H9 (cell line): ENCODE results near the gene TNFRSF19. TPM values are rescaled to one million over a fixed set of nuclear protein-coding genes. Genes with fewer than 3 reads are reported as not detected.

Source experiments
- DNase-seq: peaks from one replicate; pipeline ENCODE4 v3.0.0-alpha.2; 2017
- H2AFZ ChIP-seq: one replicate; pipeline ENCODE4 v1.6.1; 2013; ENCODE audit warnings: mild to moderate bottlenecking, low read length, control low read depth, moderate library complexity
- H2AK5ac ChIP-seq: 2 replicates; pipeline ENCODE4 v1.6.1; 2013; ENCODE audit warnings: low read length, control low read depth, mixed read lengths; ENCODE audit not compliant: insufficient read length
- H2BK120ac ChIP-seq: one replicate; pipeline ENCODE4 v1.6.1; 2013; ENCODE audit warnings: low read depth, mild to moderate bottlenecking, low read length, control low read depth, inconsistent platforms; ENCODE audit not compliant: poor library complexity, severe bottlenecking
- H2BK12ac ChIP-seq: 2 replicates; pipeline ENCODE4 v1.6.1; 2013; ENCODE audit warnings: low read length, control low read depth, mixed read lengths, low read depth; ENCODE audit not compliant: insufficient read length
- H2BK15ac ChIP-seq: 2 replicates; pipeline ENCODE4 v1.6.1; 2013; ENCODE audit warnings: low read depth, low read length, control low read depth
- H2BK20ac ChIP-seq: one replicate; pipeline ENCODE4 v1.6.1; 2013; ENCODE audit warnings: low read depth, mild to moderate bottlenecking, low read length, control low read depth, inconsistent platforms; ENCODE audit not compliant: poor library complexity, severe bottlenecking
- H2BK5ac ChIP-seq: 2 replicates; pipeline ENCODE4 v1.6.1; 2013; ENCODE audit warnings: low read length, control low read depth, mixed read lengths; ENCODE audit not compliant: insufficient read length
- H3K14ac ChIP-seq: 2 replicates; pipeline ENCODE4 v1.6.1; 2013; ENCODE audit warnings: low read length, control low read depth; ENCODE audit not compliant: insufficient read depth
- H3K18ac ChIP-seq: 2 replicates; pipeline ENCODE4 v1.6.1; 2013; ENCODE audit warnings: low read depth, mild to moderate bottlenecking, mixed read lengths, low read length, control low read depth; ENCODE audit not compliant: insufficient read length
- H3K23ac ChIP-seq: 2 replicates; pipeline ENCODE4 v1.6.1; 2013; ENCODE audit warnings: low read length, control low read depth, mixed read lengths, low read depth; ENCODE audit not compliant: insufficient read length
- H3K23me2 ChIP-seq: 2 replicates; pipeline ENCODE4 v1.6.1; 2013; ENCODE audit warnings: low read depth, mild to moderate bottlenecking, mixed read lengths, low read length, control low read depth; ENCODE audit not compliant: insufficient read length, poor library complexity, severe bottlenecking
- H3K27ac ChIP-seq: 2 replicates; pipeline ENCODE4 v1.5.1; 2013; ENCODE audit warnings: low read length, control low read depth, mixed read lengths, low read depth; ENCODE audit not compliant: insufficient read length
- H3K27me3 ChIP-seq: 2 replicates; pipeline ENCODE4 v1.6.1; 2013; ENCODE audit warnings: low read length, control low read depth, inconsistent platforms; ENCODE audit not compliant: insufficient read depth
- H3K4ac ChIP-seq: 2 replicates; pipeline ENCODE4 v1.6.1; 2013; ENCODE audit warnings: low read depth, mild to moderate bottlenecking, control low read depth, inconsistent platforms, low read length, moderate library complexity
- H3K4me1 ChIP-seq: 2 replicates; pipeline ENCODE4 v1.6.1; 2013; ENCODE audit warnings: low read length, control low read depth, inconsistent platforms; ENCODE audit not compliant: insufficient read depth
- H3K4me2 ChIP-seq: 2 replicates; pipeline ENCODE4 v1.6.1; 2013; ENCODE audit warnings: low read length, control low read depth, mixed read lengths; ENCODE audit not compliant: insufficient read length, insufficient read depth
- H3K56ac ChIP-seq: 2 replicates; pipeline ENCODE4 v1.6.1; 2013; ENCODE audit warnings: low read depth, mild to moderate bottlenecking, mixed read lengths, low read length, control low read depth; ENCODE audit not compliant: insufficient read length
- H3K79me1 ChIP-seq: 2 replicates; pipeline ENCODE4 v1.6.1; 2013; ENCODE audit warnings: low read depth, mild to moderate bottlenecking, moderate library complexity, low read length, control low read depth, inconsistent platforms; ENCODE audit not compliant: insufficient read depth, poor library complexity, severe bottlenecking
- H3K79me2 ChIP-seq: 2 replicates; pipeline ENCODE4 v1.6.1; 2013; ENCODE audit warnings: low read length, control low read depth, inconsistent platforms; ENCODE audit not compliant: insufficient read depth
- H3K9ac ChIP-seq: 2 replicates; pipeline ENCODE4 v1.6.1; 2013; ENCODE audit warnings: low read length, control low read depth, mixed read lengths; ENCODE audit not compliant: insufficient read length; ENCODE audit errors: extremely low read depth
- H3K9me3 ChIP-seq: one replicate; pipeline ENCODE4 v1.6.1; 2013; ENCODE audit warnings: low read depth, low read length, inconsistent platforms; ENCODE audit not compliant: control insufficient read depth
- H3T11ph ChIP-seq: one replicate; pipeline ENCODE4 v1.6.1; 2013; ENCODE audit warnings: mild to moderate bottlenecking, low read length, control low read depth, inconsistent platforms
- H4K20me1 ChIP-seq: one replicate; pipeline ENCODE4 v1.6.1; 2013; ENCODE audit not compliant: control insufficient read depth, insufficient read length, insufficient read depth
- H4K5ac ChIP-seq: 2 replicates; pipeline ENCODE4 v1.6.1; 2013; ENCODE audit warnings: low read depth, mild to moderate bottlenecking, mixed read lengths, low read length, control low read depth; ENCODE audit not compliant: insufficient read length
- H4K8ac ChIP-seq: replicated peaks from 2 replicates; pipeline ENCODE4 v1.6.1; 2013; ENCODE audit warnings: low read length, control low read depth, mixed read lengths, low read depth; ENCODE audit not compliant: insufficient read length
- H4K91ac ChIP-seq: 2 replicates; pipeline ENCODE4 v1.6.1; 2013; ENCODE audit warnings: low read depth, mild to moderate bottlenecking, moderate library complexity, mixed read lengths, low read length, control low read depth; ENCODE audit not compliant: insufficient read length
- H3K27ac Mint-ChIP-seq, 3 experiments: 2 replicates in 2 of 3; 3 replicates in 1 of 3; pipeline ENCODE4 v1.8.0; 2020 to 2021; ENCODE audit warnings: mixed read lengths in 3 of 3, mild to moderate bottlenecking in 1 of 3, moderate library complexity in 1 of 3
- H3K27me3 Mint-ChIP-seq: 2 replicates; pipeline ENCODE4 v1.8.0; 2021; ENCODE audit warnings: low read depth, mild to moderate bottlenecking, moderate library complexity, mixed read lengths
- H3K36me3 Mint-ChIP-seq, 3 experiments: 2 replicates in 2 of 3; 3 replicates in 1 of 3; pipeline ENCODE4 v1.8.0; 2020 to 2021; ENCODE audit warnings: low read depth in 3 of 3, mixed read lengths in 3 of 3; ENCODE audit not compliant: insufficient read depth in 1 of 3
- H3K4me1 Mint-ChIP-seq, 2 experiments: 2 replicates each; pipeline ENCODE4 v1.8.0; 2020; ENCODE audit warnings: mixed read lengths in 2 of 2
- H3K4me3 Mint-ChIP-seq, 2 experiments: 2 replicates in 1 of 2; 3 replicates in 1 of 2; pipeline ENCODE4 v1.8.0; 2020 to 2021; ENCODE audit warnings: mild to moderate bottlenecking in 2 of 2, mixed read lengths in 2 of 2, moderate library complexity in 1 of 2
- H3K9me3 Mint-ChIP-seq, 2 experiments: 2 replicates in 1 of 2; 3 replicates in 1 of 2; pipeline ENCODE4 v1.8.0; 2020; ENCODE audit warnings: mild to moderate bottlenecking in 2 of 2, mixed read lengths in 2 of 2, moderate library complexity in 1 of 2
- CTCF ChIP-seq: fragments of 200-600 bp; sonication (generic); conservative IDR thresholded peaks from 3 replicates; pipeline ENCODE4 v1.8.0; 2021; ENCODE audit warnings: antibody characterized with exemption, mild to moderate bottlenecking
- WGBS: extraction: QIAGEN DNeasy Blood & Tissue Kit; methylation state at CpG from one replicate; pipeline ENCODE4 v1.1.7; 2013; ENCODE audit warnings: missing lambda C conversion rate, low lambda C conversion rate, mixed read lengths; ENCODE audit not compliant: insufficient read length; ENCODE audit errors: extremely low coverage; 5-methylcytosine and 5-hydroxymethylcytosine counted together
- total RNA-seq: library from RNA; stranded (reverse); gene quantifications from 2 replicates; pipeline ENCODE4 v1.2.1, GENCODE V29; 2021

The TNFRSF19 gene
- total RNA-seq, 1 experiment from 2014 or later = 2.7 TPM

GRCh38 chr13:23617551-23618024 is 47.4 kb downstream of the TNFRSF19 start:
- no peak for TF ChIP-seq CTCF
- Histone ChIP-seq H3K23ac (no peak overlapping the region), H2BK12ac (no peak overlapping the region), H4K8ac (no peak overlapping the region), H3K4me2 (no peak overlapping the region), H3T11ph (no peak overlapping the region), H3K79me1 (no peaks in the 10 kb centered on the region), H3K27me3 (no peaks in the 10 kb centered on the region), H2BK120ac (no peak overlapping the region), H3K79me2 (no peaks in the 10 kb centered on the region), H3K23me2 (no peaks in the 10 kb centered on the region), H4K5ac (no peak overlapping the region), H4K91ac (no peak overlapping the region), H3K27ac (no peak overlapping the region), H2BK15ac (no peak overlapping the region), H4K20me1 (no peaks in the 10 kb centered on the region), H2AK5ac (no peak overlapping the region), H3K14ac (no peak overlapping the region), H3K4ac (no peak overlapping the region), H2BK5ac (no peak overlapping the region), H3K18ac (no peak overlapping the region), H3K4me1 (peaks cover 2% of the 10 kb centered on the region; the same call in 1 of the 2 replicates), H3K56ac (no peak overlapping the region), H2AFZ (no peak overlapping the region), H2BK20ac (no peak overlapping the region), H3K9me3 (no peaks in the 10 kb centered on the region), H3K9ac (no peak overlapping the region)
- Mint-ChIP-seq H3K4me3 (no peak overlapping the region), H3K27ac (no peak overlapping the region), H3K36me3 (peaks cover 0 to 4% (median 0%) of the 10 kb centered on the region in 3 experiments; a peak in 3 of 7 replicates), H3K27me3 (no peaks in the 10 kb centered on the region; the same call in 1 of the 2 replicates), H3K9me3 (no peaks in the 10 kb centered on the region), H3K4me1 (peaks cover 42 to 47% of the 10 kb centered on the region in 2 experiments)
- WGBS = no CpG with 5 or more reads among the region's 3 CpGs
- DNase-seq = no peak
